Osteoblast (primary cell): ENCODE data around the gene TBC1D8. TPM values are rescaled to one million over a fixed set of nuclear protein-coding genes. Genes with fewer than 3 reads are reported as not detected.

ENCODE experiments used
- DNase-seq: peaks from one replicate; pipeline ENCODE4 v3.0.0; 2011; ENCODE audit warnings: low spot score, mixed read lengths; ENCODE audit not compliant: insufficient read length; ENCODE audit errors: missing footprints
- H2AFZ ChIP-seq: 2 replicates; pipeline ENCODE4 v1.6.0; 2011; ENCODE audit warnings: mild to moderate bottlenecking, low read length
- H3K27ac ChIP-seq: 2 replicates; pipeline ENCODE4 v1.5.1; 2011; ENCODE audit warnings: mild to moderate bottlenecking, low read depth, low read length, moderate library complexity
- H3K27me3 ChIP-seq: 2 replicates; pipeline ENCODE4 v1.6.0; 2012; ENCODE audit warnings: mild to moderate bottlenecking, control low read depth, inconsistent platforms, low read length, moderate library complexity; ENCODE audit not compliant: insufficient read depth
- H3K36me3 ChIP-seq: 2 replicates; pipeline ENCODE4 v1.5.1; 2011; ENCODE audit warnings: mild to moderate bottlenecking, low read length, control low read depth, moderate library complexity; ENCODE audit not compliant: insufficient read depth
- H3K4me1 ChIP-seq: 2 replicates; pipeline ENCODE4 v1.5.1; 2011; ENCODE audit warnings: mild to moderate bottlenecking, low read length, control low read depth, moderate library complexity; ENCODE audit not compliant: insufficient read depth
- H3K4me2 ChIP-seq: 2 replicates; pipeline ENCODE4 v1.6.0; 2011; ENCODE audit warnings: mild to moderate bottlenecking, low read length; ENCODE audit not compliant: insufficient read depth
- H3K4me3 ChIP-seq: fragments of 200-600 bp; sonication (generic); 3 replicates; pipeline ENCODE4 v1.5.1; 2012; ENCODE audit warnings: mild to moderate bottlenecking, low read length, inconsistent platforms; ENCODE audit not compliant: insufficient read depth
- H3K79me2 ChIP-seq: 2 replicates; pipeline ENCODE4 v1.6.0; 2012; ENCODE audit warnings: mild to moderate bottlenecking, low read length, control low read depth, inconsistent platforms; ENCODE audit not compliant: insufficient read depth
- H3K9me3 ChIP-seq: 2 replicates; pipeline ENCODE4 v1.5.1; 2011; ENCODE audit warnings: low read depth, low read length, control low read depth
- H4K20me1 ChIP-seq: 2 replicates; pipeline ENCODE4 v1.6.0; 2012; ENCODE audit warnings: mild to moderate bottlenecking, low read length, control low read depth; ENCODE audit not compliant: insufficient read depth
- CTCF ChIP-seq: IDR thresholded peaks from 2 replicates; pipeline ENCODE4 v1.5.1; 2011; ENCODE audit warnings: mild to moderate bottlenecking, low read depth, low read length, moderate library complexity; ENCODE audit errors: extremely low read depth
- total RNA-seq: library from RNA; depleted of rRNA; stranded (reverse); fragments of >200 nt; gene quantifications from 2 replicates; pipeline ENCODE4 v1.2.3, GENCODE V29; 2012

Gene TBC1D8
- total RNA-seq, 1 donor: 13.4 TPM

GRCh38 chr2:101048756-101049155, 102.4 kb downstream of the TBC1D8 start:
- Histone ChIP-seq H2AFZ (no peak overlapping the region), H3K27ac (no peak overlapping the region), H3K79me2 (no peaks in the 10 kb centered on the region), H3K27me3 (no peaks in the 10 kb centered on the region), H3K9me3 (no peaks in the 10 kb centered on the region), H4K20me1 (no peaks in the 10 kb centered on the region), H3K36me3 (no peaks in the 10 kb centered on the region), H3K4me3 (no peak overlapping the region), H3K4me1 (no peaks in the 10 kb centered on the region), H3K4me2 (no peak overlapping the region)
- DNase-seq: no peak
- no peak for TF ChIP-seq CTCF

- no peak overlapping the region for H3K4me3 ChIP-seq
- no peaks in the 10 kb centered on the region for H3K4me1 ChIP-seq
- H3K27me3 ChIP-seq: peaks cover 1% of the 10 kb centered on the region
- H3K36me3 ChIP-seq: no peaks in the 10 kb centered on the region
- H3K27ac ChIP-seq: no peak overlapping the region
- DNase-seq: peak; percentile 75
- no peaks in the 10 kb centered on the region for H3K9me3 ChIP-seq
- no peak overlapping the region for H3K4me2 ChIP-seq
- TF ChIP-seq CTCF: no peak
- H2AFZ ChIP-seq: no peak overlapping the region
- H3K79me2 ChIP-seq: no peaks in the 10 kb centered on the region
- H4K20me1 ChIP-seq: no peaks in the 10 kb centered on the region
These were observed 103.4 kb downstream of the TBC1D8 start for GRCh38 chr2:101047774-101048173.

DNA sequence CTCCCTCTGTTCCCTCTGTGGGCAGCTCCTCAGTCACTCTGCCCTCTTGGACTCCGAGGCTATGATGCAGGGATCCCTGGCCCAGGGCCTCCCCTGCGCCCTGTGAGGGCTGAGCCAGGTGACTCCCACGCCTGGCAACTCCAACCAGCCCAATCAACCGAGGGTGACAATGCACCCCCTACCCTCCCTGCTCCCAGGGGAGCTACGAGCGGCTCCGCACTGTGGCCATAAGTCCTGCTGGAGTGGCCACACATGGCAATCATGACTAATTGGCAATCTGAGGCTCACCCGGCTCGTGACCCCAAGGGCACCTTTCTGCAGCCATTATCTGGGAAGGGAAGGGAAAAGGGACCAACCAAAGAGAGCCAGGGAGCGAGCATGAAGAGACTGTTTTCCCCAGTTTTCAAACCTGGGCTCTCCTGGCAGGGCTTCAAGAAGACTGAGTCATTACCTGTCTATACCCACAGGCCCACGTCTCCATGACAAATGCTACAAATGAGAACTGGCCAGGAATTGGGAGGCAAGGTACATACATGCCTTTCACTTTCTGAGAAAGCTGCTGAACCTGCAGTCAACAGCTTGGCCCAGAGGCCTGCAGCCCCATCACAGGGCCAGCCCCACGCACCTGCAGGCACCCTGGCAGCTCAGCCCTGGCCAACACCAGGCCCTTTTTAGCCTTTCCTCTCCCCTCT, 104.0 kb downstream of the TBC1D8 start:
- H3K79me2 ChIP-seq: no peaks in the 10 kb centered on the region
- no peaks in the 10 kb centered on the region for H3K4me1 ChIP-seq
- H2AFZ ChIP-seq: no peak overlapping the region
- TF ChIP-seq CTCF: no peak
- H3K9me3 ChIP-seq: no peaks in the 10 kb centered on the region
- no peak overlapping the region for H3K4me2 ChIP-seq
- peak; percentile 54 for DNase-seq
- peaks cover 7% of the 10 kb centered on the region for H3K27me3 ChIP-seq
- H3K4me3 ChIP-seq: no peak overlapping the region
- no peaks in the 10 kb centered on the region for H4K20me1 ChIP-seq
- H3K27ac ChIP-seq: no peak overlapping the region
- no peaks in the 10 kb centered on the region for H3K36me3 ChIP-seq

GRCh38 chr2:101045330-101045729, 105.9 kb downstream of the TBC1D8 start:
- Histone ChIP-seq H2AFZ (no peak overlapping the region), H3K4me1 (no peaks in the 10 kb centered on the region), H3K79me2 (no peaks in the 10 kb centered on the region), H4K20me1 (no peaks in the 10 kb centered on the region), H3K4me2 (no peak overlapping the region), H3K4me3 (no peak overlapping the region), H3K9me3 (no peaks in the 10 kb centered on the region), H3K27ac (no peak overlapping the region), H3K36me3 (no peaks in the 10 kb centered on the region), H3K27me3 (peaks cover 7% of the 10 kb centered on the region)
- DNase-seq: no peak
- no peak for TF ChIP-seq CTCF
